ENCODE data around the gene PRKN.

The PRKN gene

GRCh38 chr6:161941565-161941964 is 786.0 kb downstream of the PRKN start:
- in situ Hi-C loops (cut with MboI; ENCODE audit: low sequenced_read_pairs), result no loop called here

GRCh38 chr6:161940519-161940918 is 787.0 kb downstream of the PRKN start:
- in situ Hi-C loops (cut with MboI; ENCODE audit: low sequenced_read_pairs), result no loop called here

GRCh38 chr6:161926324-161926723 is 801.2 kb downstream of the PRKN start:
- in situ Hi-C loops (cut with MboI; ENCODE audit: low sequenced_read_pairs), result no loop called here

GRCh38 chr6:161924516-161925116 is 803.0 kb downstream of the PRKN start:
- in situ Hi-C loops (cut with MboI; ENCODE audit: low sequenced_read_pairs), result no loop called here

- in situ Hi-C loops (cut with MboI; ENCODE audit: low sequenced_read_pairs), result no loop called here
Observed at GRCh38 chr6:161922631-161923119, 804.9 kb downstream of the PRKN start.

- in situ Hi-C loops (cut with MboI; ENCODE audit: low sequenced_read_pairs), result no loop called here
Observed at GRCh38 chr6:161921602-161922395, 805.8 kb downstream of the PRKN start.

GRCh38 chr6:161919691-161920090 is 807.9 kb downstream of the PRKN start:
- in situ Hi-C loops (cut with MboI; ENCODE audit: low sequenced_read_pairs), result no loop called here

GRCh38 chr6:161918628-161919205 is 808.8 kb downstream of the PRKN start:
- in situ Hi-C loops (cut with MboI; ENCODE audit: low sequenced_read_pairs), result no loop called here

GRCh38 chr6:161918109-161918531 is 809.4 kb downstream of the PRKN start:
- in situ Hi-C loops (cut with MboI; ENCODE audit: low sequenced_read_pairs), result no loop called here

GRCh38 chr6:161917645-161918044 is 809.9 kb downstream of the PRKN start:
- in situ Hi-C loops (cut with MboI; ENCODE audit: low sequenced_read_pairs), result no loop called here

GRCh38 chr6:161915456-161915964 is 812.1 kb downstream of the PRKN start:
- in situ Hi-C loops (cut with MboI; ENCODE audit: low sequenced_read_pairs), result no loop called here

GRCh38 chr6:161908872-161909271 is 818.7 kb downstream of the PRKN start:
- in situ Hi-C loops (cut with MboI; ENCODE audit: low sequenced_read_pairs), result no loop called here

- in situ Hi-C loops (cut with MboI; ENCODE audit: low sequenced_read_pairs), result no loop called here
Observed at GRCh38 chr6:161906571-161906970, 821.0 kb downstream of the PRKN start.

GRCh38 chr6:161903584-161904212 is 823.9 kb downstream of the PRKN start:
- in situ Hi-C loops (cut with MboI; ENCODE audit: low sequenced_read_pairs), result no loop called here

GRCh38 chr6:161901740-161902426 is 825.7 kb downstream of the PRKN start:
- in situ Hi-C loops (cut with MboI; ENCODE audit: low sequenced_read_pairs), result no loop called here

GRCh38 chr6:161894436-161894835 is 833.1 kb downstream of the PRKN start:
- in situ Hi-C loops (cut with MboI; ENCODE audit: low sequenced_read_pairs), result no loop called here

- in situ Hi-C loops (cut with MboI; ENCODE audit: low sequenced_read_pairs), result no loop called here
Observed at GRCh38 chr6:161891542-161891941, 836.0 kb downstream of the PRKN start.

GRCh38 chr6:161890832-161891297 is 836.7 kb downstream of the PRKN start:
- in situ Hi-C loops (cut with MboI; ENCODE audit: low sequenced_read_pairs), result no loop called here

- in situ Hi-C loops (cut with MboI; ENCODE audit: low sequenced_read_pairs), result no loop called here
Observed at GRCh38 chr6:161890133-161890831, 837.3 kb downstream of the PRKN start.

GRCh38 chr6:161889324-161889723 is 838.2 kb downstream of the PRKN start:
- in situ Hi-C loops (cut with MboI; ENCODE audit: low sequenced_read_pairs), result no loop called here

All from HL-60/S4 treated with retinoic acid at 250 ng/mL for 4 days and 3 days (cell line).